Activated T-cell treated with anti-CD3 and anti-CD28 coated beads, Interleukin-2, amount 50 U/mL, for 24 hours (primary cell): ENCODE measurements around the gene LMAN2.

Source experiments
- DNase-seq: peaks from one replicate; pipeline ENCODE4 v3.0.0-alpha.2; 2020
- H3K27ac Mint-ChIP-seq: 2 replicates; pipeline ENCODE4 v1.8.0; 2020; ENCODE audit warnings: mild to moderate bottlenecking, mixed read lengths
- H3K27me3 Mint-ChIP-seq: 2 replicates; pipeline ENCODE4 v1.8.0; 2020; ENCODE audit warnings: mixed read lengths
- H3K36me3 Mint-ChIP-seq: 2 replicates; pipeline ENCODE4 v1.8.0; 2020; ENCODE audit warnings: low read depth, mixed read lengths
- H3K4me1 Mint-ChIP-seq: 2 replicates; pipeline ENCODE4 v1.8.0; 2020; ENCODE audit warnings: low read depth, mixed read lengths
- H3K4me3 Mint-ChIP-seq: 2 replicates; pipeline ENCODE4 v1.8.0; 2020; ENCODE audit warnings: mild to moderate bottlenecking, moderate library complexity, mixed read lengths
- H3K9me3 Mint-ChIP-seq: 2 replicates; pipeline ENCODE4 v1.8.0; 2020; ENCODE audit warnings: mixed read lengths

Gene LMAN2

GRCh38 chr5:177317959-177318377 is 33.5 kb downstream of the LMAN2 start:
- peaks cover 13% of the 10 kb centered on the region for H3K36me3 Mint-ChIP-seq
- peaks cover 22% of the 10 kb centered on the region for H3K4me1 Mint-ChIP-seq
- H3K27ac Mint-ChIP-seq = no peak overlapping the region

DNA sequence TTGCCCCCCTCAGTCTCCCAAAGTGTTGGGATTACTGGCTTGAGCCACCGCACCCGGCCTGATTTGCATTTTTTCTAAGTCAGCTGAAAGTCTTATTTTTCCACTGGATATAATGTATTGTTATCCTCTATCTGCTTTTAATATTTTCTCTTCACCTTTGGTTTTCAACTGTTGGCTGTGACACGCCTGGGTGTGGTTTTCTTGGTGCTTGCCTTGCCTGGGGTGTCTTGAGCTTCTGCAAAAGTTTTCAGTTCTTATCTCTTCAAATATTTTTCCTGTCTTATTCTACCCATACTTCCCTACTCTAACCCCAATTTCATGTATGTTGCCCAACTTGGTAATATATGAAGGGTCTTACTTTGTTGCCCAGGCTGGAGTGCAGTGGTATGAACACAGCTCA is 35.5 kb downstream of the LMAN2 start:
- peaks cover under 1% of the 10 kb centered on the region for H3K27me3 Mint-ChIP-seq
- no peak for DNase-seq
- peaks cover 7% of the 10 kb centered on the region for H3K36me3 Mint-ChIP-seq
- H3K4me3 Mint-ChIP-seq = no peak overlapping the region
- peaks cover 30% of the 10 kb centered on the region for H3K4me1 Mint-ChIP-seq
- H3K9me3 Mint-ChIP-seq = no peaks in the 10 kb centered on the region
- H3K27ac Mint-ChIP-seq = no peak overlapping the region

More at GRCh38 chr5:177317959-177318377, 33.5 kb downstream of the LMAN2 start:
- peak; percentile 80 for DNase-seq
- Mint-ChIP-seq H3K27me3 (no peaks in the 10 kb centered on the region), H3K4me3 (no peak overlapping the region), H3K9me3 (no peaks in the 10 kb centered on the region)

DNA sequence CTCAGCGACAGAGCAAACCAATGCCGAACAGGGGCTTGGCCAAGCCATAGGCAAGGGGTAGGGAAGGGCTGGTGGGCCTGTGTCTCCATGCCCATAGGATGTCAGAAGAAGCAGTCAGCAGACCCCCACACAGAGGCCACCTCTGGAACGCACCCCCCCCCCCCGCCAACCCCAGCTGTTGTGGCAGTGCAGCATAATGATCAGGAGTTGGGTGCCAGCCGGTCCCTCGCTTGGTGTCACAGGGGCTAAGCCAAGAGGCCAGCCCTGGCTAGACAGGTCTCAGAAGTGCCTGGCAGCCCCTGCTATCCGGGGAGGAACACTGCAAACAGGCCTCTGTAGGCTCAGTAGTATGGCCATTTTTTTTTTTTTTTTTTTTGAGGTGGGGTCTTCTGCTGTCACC is 36.1 kb downstream of the LMAN2 start:
- Mint-ChIP-seq H3K36me3 (peaks cover 10% of the 10 kb centered on the region), H3K4me1 (peaks cover 34% of the 10 kb centered on the region), H3K4me3 (no peak overlapping the region), H3K9me3 (no peaks in the 10 kb centered on the region), H3K27me3 (peaks cover 3% of the 10 kb centered on the region), H3K27ac (no peak overlapping the region)
- no peak for DNase-seq

DNA sequence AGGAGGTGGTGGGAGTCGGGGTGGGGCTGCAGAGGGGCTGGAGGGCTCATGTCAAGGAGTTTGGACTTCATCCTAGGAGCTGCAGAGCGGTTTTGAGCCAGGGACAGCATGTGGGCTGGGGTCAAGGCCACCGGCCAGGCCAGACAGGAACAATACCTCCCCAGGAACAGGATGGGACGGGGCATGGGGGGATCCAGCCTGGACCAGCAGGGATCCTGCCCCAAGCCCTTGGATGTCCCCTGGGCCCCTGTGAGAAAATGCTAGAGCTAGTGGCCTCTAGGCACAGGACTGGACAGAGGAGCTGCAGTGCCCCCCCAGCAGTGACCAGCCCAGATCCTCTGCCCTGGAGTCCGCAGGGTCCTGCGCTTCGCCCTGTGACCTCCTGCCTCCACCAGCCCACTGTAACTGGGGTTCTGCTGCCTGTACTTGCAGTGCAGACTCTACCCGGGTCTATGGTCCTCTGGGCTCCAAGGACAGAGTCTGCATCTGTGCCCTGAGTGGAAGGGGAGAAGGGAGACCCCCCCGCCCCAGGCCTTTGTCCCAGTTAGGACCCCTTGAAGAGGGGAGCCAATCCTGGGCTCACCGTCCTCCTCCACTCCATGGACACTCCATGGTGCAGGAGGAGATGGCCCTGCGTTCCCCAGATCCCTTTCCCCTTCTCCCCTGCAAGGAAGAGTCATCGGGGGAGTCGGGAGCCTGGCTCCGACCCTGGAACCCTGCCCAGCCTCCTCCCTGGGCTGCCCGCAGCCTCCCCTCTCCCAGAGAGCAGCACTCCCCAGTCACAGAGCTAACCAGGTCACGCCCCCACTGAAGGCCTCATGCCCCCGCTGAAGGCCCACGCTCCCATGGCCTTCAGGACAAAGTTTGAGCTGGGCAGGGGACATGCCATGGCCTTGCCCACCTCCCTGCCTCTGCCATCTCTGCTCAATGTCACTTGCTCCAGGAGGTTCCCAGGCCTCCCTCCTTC is 36.8 kb downstream of the LMAN2 start:
- no peak for DNase-seq
- no peak overlapping the region for H3K27ac Mint-ChIP-seq
- peaks cover 5% of the 10 kb centered on the region for H3K27me3 Mint-ChIP-seq
- H3K36me3 Mint-ChIP-seq = peaks cover 11% of the 10 kb centered on the region
- no peaks in the 10 kb centered on the region for H3K9me3 Mint-ChIP-seq
- no peak overlapping the region for H3K4me3 Mint-ChIP-seq
- peaks cover 30% of the 10 kb centered on the region for H3K4me1 Mint-ChIP-seq

DNA sequence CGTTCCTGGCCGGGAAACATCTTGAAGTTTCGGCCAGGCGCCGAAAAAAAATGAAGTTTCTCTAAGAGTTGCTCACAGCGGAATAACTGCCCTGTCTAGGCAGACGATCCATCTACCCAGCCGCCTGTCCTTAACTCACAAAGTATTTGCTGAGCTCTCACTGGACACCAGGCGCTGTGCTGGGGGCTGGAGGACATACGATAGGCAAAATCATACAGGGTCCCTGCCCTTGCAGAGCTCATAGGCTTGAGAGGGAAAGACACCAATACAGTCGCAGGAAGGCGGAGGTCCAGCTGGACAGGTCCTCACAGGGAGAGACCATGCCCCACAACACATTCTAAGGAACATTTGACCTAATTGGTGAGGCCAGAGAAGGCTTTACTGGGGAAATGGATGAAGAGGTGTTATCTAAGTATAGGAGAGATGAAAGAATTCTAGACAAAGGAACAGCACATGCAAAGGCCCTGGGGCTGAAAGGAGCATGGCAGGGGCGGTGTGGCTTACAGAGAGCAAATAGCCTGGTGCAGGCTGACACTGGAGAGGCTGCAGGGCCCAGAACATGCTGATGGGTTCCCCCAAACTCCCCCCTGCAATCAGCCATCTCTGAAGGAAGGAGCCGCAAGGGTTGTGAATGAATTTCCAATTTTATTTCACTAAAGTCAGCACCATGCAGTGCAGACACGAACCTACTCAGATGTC is 37.8 kb downstream of the LMAN2 start:
- no peak overlapping the region for H3K27ac Mint-ChIP-seq
- H3K36me3 Mint-ChIP-seq = peaks cover 19% of the 10 kb centered on the region
- H3K4me3 Mint-ChIP-seq = peak overlapping the region; percentile 82
- H3K9me3 Mint-ChIP-seq = no peaks in the 10 kb centered on the region
- H3K4me1 Mint-ChIP-seq = peaks cover 29% of the 10 kb centered on the region
- peaks cover 5% of the 10 kb centered on the region for H3K27me3 Mint-ChIP-seq
- no peak for DNase-seq

GRCh38 chr5:177312649-177313181 is 38.8 kb downstream of the LMAN2 start:
- Mint-ChIP-seq H3K36me3 (peaks cover 23% of the 10 kb centered on the region), H3K27me3 (peaks cover 5% of the 10 kb centered on the region), H3K27ac (peak overlapping the region; percentile 93), H3K4me3 (peak overlapping the region; percentile 82), H3K4me1 (peaks cover 25% of the 10 kb centered on the region), H3K9me3 (no peaks in the 10 kb centered on the region)
- DNase-seq = no peak

DNA sequence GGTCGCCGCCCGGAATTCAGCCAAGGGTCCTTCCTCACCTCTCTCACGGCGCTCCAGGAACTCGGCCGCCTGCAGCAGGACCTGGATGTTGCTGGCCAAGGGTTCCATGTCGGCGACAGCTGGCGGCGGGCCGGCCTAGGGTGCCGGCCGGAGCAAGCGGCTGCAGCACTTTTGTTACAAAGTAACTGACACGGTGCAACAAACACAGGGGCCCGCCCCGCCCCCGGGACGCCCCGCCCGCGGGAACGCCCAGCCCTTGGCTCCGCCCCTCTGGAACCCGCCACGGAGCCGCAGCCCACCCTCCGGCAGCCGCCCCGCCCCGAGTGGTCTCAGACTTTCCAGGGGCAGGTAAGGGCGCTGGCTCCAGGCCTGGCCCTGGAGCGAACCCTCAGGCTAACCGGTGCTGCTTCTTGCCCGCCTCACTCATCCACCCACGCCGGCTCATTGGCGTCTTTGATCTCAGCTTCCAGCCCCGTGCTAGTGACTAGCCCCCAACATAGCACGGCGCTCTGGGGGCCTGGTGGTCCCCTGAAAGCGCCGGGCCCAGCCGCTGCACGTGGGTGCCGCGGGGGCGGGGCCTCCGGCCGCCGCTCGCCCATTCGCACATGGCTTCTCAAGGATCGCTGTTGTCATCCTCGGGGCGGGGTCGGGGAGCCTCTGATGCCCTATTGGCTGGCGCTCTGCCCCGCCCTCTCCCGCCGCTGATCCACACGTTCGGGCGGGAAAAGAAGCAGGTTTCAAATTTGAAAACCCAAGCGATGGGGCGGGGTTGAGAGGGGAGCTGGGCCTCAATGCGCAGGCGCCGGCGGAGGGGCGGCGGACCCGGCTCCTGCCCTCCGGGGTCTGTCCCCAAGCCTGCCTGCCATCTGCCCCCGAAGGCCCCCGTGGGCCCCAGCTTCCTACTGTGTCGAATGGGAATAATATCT is 39.5 kb downstream of the LMAN2 start, which contains the start of gene MXD3:
MXD3 (minus strand) TSS at position 176 of the 926 bp plus-strand sequence; CDS start at position 108, 68 bp downstream.
- Mint-ChIP-seq H3K36me3 (peaks cover 24% of the 10 kb centered on the region), H3K4me1 (peaks cover 27% of the 10 kb centered on the region), H3K27ac (peak within 1 kb of the TSS; percentile 93), H3K4me3 (peak within 1 kb of the TSS; percentile 82), H3K27me3 (peaks cover 5% of the 10 kb centered on the region), H3K9me3 (no peaks in the 10 kb centered on the region)
- DNase-seq = peak; percentile 96

GRCh38 chr5:177311392-177311722 is 40.1 kb downstream of the LMAN2 start:
- Mint-ChIP-seq H3K4me3 (peak overlapping the region; percentile 82), H3K9me3 (no peaks in the 10 kb centered on the region), H3K27ac (peak overlapping the region; percentile 76), H3K27me3 (peaks cover 5% of the 10 kb centered on the region), H3K4me1 (peaks cover 30% of the 10 kb centered on the region), H3K36me3 (peaks cover 30% of the 10 kb centered on the region)
- no peak for DNase-seq

- Mint-ChIP-seq H3K27ac (peak overlapping the region; percentile 79), H3K36me3 (peaks cover 35% of the 10 kb centered on the region), H3K4me1 (peaks cover 35% of the 10 kb centered on the region), H3K9me3 (no peaks in the 10 kb centered on the region), H3K27me3 (peaks cover 5% of the 10 kb centered on the region), H3K4me3 (peak overlapping the region; percentile 82)
- no peak for DNase-seq
These were observed 40.6 kb downstream of the LMAN2 start for GRCh38 chr5:177310757-177311391.

GRCh38 chr5:177310332-177310731 is 41.1 kb downstream of the LMAN2 start:
- peaks cover 5% of the 10 kb centered on the region for H3K27me3 Mint-ChIP-seq
- H3K4me1 Mint-ChIP-seq = peaks cover 40% of the 10 kb centered on the region
- H3K27ac Mint-ChIP-seq = no peak overlapping the region

GRCh38 chr5:177309351-177310191 is 41.9 kb downstream of the LMAN2 start:
- no peaks in the 10 kb centered on the region for H3K9me3 Mint-ChIP-seq
- peak overlapping the region; percentile 64 for H3K4me3 Mint-ChIP-seq
- peaks cover 48% of the 10 kb centered on the region for H3K36me3 Mint-ChIP-seq
- peak; percentile 82 for DNase-seq
- peak overlapping the region; percentile 44 for H3K27ac Mint-ChIP-seq
- H3K4me1 Mint-ChIP-seq = peaks cover 48% of the 10 kb centered on the region
- H3K27me3 Mint-ChIP-seq = peaks cover 5% of the 10 kb centered on the region

More at GRCh38 chr5:177310332-177310731, 41.1 kb downstream of the LMAN2 start:
- DNase-seq = no peak
- peaks cover 40% of the 10 kb centered on the region for H3K36me3 Mint-ChIP-seq
- peak overlapping the region; percentile 82 for H3K4me3 Mint-ChIP-seq
- H3K9me3 Mint-ChIP-seq = no peaks in the 10 kb centered on the region

DNA sequence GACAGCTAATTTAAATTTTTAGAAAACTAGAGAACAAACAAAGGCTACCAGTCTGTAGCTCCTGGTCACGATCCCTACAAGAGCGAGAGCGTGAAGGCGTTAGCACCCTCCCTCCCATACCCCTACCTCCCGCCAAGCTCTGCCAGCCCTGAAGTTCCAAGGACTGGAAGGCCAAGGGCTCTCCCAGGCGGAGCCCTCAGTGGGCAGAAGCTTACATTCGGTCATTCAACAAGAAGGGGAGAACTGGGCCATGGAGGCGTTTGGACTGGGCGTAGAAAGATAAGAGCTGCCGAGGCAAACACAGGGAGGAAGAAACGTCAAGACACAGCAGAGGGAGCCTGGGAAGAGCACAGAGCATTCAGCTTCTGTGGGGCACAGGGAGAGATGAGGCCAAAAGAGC is 42.7 kb downstream of the LMAN2 start:
- H3K36me3 Mint-ChIP-seq = peaks cover 56% of the 10 kb centered on the region
- H3K27me3 Mint-ChIP-seq = peaks cover 5% of the 10 kb centered on the region
- peaks cover 49% of the 10 kb centered on the region for H3K4me1 Mint-ChIP-seq
- H3K27ac Mint-ChIP-seq = peak overlapping the region; percentile 1
- no peaks in the 10 kb centered on the region for H3K9me3 Mint-ChIP-seq
- no peak for DNase-seq
- no peak overlapping the region for H3K4me3 Mint-ChIP-seq
